Esophagus mucosa (tissue), 1 donor: ENCODE data around the gene CEP57. TPM values are rescaled to one million over a fixed set of nuclear protein-coding genes. Genes with fewer than 3 reads are reported as not detected.
"Not testable (repeated sequence)": the region's sequence is repeated elsewhere in the genome, so short reads cannot be mapped to it uniquely, and the experiment has no call there.

ENCODE experiments used
- ATAC-seq: fragments of 200-7000 bp; cut with Tn5 transposase; one replicate; pipeline ENCODE4 v1.9.1; 2020
- total RNA-seq: library from RNA; stranded (reverse); gene quantifications from one replicate; pipeline ENCODE4 v1.2.4, GENCODE V29; 2023
- donor health status: DM: yes; HTN: yes; CAD: no.

The CEP57 gene
- total RNA-seq, 1 donor from 2014 or later, result 26.9 TPM

DNA sequence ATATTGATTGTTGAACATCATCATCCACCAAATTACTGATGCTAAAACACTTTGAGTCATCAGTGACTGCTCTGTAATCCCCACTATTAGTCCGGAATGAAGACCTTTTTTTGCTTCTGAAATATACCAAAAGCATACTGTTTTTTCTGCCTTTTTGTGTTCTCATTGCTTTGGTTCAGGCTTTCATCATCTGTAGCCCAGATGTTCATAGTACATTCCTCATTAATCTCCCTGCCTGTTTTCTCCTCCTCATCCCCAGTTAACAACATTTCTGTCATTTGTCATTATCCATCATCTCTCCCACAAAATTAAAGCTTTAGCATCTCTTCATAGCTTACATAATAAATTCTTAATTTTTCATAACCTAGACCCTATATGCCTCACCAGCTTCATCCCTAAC, 9.2 kb downstream of the CEP57 start:
- no peak for ATAC-seq

GRCh38 chr11:95800438-95800837, 10.1 kb downstream of the CEP57 start:
- ATAC-seq, result no peak

- no peak for ATAC-seq
Measured at GRCh38 chr11:95802806-95803205, 12.5 kb downstream of the CEP57 start.

DNA sequence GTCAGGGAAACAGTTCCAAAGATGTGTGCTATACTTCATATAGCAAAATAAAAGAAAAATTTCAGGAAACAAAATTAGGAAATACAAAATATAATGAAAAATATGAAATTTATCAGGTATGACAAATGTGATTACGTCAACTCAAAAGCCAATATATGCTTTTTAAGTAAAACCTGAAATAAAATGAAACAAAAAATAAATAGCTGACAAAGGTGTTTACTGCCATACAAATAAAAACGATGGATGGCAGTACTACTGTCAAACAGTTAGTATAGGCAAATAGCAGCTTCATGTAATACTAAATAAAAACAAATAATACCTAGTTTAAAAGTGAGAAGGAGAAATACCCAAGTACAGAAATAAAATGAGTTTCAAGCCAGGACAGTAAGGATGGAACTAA, 13.7 kb downstream of the CEP57 start:
- no peak for ATAC-seq

- ATAC-seq, result no peak
Measured at GRCh38 chr11:95805869-95806268, 15.6 kb downstream of the CEP57 start.

DNA sequence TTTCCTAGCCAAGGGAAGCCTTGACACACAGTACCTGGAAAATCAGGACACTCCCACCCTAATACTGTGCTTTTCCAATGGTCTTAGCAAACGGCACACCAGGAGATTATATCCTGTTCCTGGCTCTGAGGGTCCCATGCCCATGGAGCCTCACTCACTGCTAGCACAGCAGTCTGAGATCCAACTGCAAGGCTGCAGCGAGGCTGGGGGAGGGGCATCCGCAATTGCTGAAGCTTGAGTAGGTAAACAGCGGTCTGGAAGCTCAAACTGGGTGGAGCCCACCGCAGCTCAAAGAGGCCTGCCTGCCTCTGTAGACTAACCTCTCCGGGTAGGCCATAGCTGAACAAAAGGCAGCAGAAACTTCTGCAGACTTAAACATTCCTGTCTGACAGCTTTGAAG, 16.2 kb downstream of the CEP57 start:
- ATAC-seq, result not testable (repeated sequence)

DNA sequence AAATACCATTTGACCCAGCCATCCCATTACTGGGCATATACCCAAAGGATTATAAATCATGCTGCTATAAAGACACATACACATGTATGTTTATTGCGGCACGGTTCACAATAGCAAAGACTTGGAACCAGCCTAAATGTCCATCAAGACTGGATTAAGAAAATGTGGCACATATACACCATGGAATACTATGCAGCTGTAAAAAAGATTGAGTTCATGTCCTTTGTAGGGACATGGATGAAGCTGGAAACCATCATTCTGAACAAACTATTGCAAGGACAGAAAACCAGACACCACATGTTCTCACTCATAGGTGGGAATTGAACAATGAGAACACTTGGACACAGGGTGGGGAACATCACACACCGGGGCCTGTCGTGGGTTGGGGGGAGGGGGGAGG, 20.8 kb downstream of the CEP57 start:
- not testable (repeated sequence) for ATAC-seq

DNA sequence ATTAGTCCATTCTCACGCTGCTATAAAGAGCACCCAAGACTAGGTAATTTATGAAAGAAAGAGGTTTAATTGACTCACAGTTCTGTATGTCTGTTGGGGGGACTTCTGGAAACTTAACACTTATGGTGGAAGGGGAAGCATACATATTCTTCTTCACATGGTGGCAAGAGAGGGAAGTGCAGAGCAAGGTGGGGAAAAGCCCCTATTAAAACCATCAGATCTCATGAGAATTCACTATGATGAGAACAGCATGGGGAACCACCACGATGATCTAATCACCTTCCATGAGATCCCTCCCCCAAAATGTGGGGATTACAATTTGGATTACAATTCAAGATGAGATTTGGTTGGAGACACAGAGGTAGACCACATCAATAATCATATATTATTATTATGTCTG, 25.7 kb downstream of the CEP57 start:
- ATAC-seq, result no peak

- ATAC-seq, result no peak
Measured at GRCh38 chr11:95821640-95822039, 31.3 kb downstream of the CEP57 start.

- no peak for ATAC-seq
Measured at GRCh38 chr11:95827696-95828095, 37.4 kb downstream of the CEP57 start.

- ATAC-seq, result peak; percentile 31
Measured at GRCh38 chr11:95829580-95830259, 39.4 kb downstream of the CEP57 start.

DNA sequence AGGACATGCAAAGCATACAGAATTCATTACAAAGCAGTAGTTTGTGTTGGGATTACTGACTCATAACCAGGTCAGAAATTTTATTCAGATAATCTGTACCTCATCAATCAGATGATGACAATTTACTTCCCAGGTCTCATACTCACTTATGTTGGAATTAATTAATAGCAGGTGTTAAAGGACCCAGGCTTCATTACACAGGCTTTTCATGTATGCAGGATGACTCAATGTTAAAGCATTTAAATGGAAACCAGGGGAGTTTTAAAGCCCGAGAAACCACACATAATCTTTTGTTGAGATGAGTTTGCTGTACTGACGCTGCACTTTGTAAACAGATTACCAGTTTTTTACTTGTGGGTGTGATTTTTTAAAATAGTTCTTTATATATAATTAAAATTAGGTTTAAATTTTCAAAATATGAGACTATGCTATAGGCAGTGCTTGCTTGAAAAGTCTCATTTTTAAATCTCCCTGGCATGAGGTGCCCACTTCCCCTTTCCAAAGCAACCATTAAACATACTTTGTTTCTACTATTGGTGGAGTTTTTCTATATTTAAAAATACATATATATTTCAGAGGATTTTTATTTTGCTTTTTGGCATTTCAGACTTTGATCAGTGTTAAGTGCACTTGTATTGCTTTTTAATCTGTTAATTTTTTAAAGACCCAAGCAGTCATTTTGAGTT, 41.0 kb downstream of the CEP57 start:
- peak; percentile 89 for ATAC-seq

DNA sequence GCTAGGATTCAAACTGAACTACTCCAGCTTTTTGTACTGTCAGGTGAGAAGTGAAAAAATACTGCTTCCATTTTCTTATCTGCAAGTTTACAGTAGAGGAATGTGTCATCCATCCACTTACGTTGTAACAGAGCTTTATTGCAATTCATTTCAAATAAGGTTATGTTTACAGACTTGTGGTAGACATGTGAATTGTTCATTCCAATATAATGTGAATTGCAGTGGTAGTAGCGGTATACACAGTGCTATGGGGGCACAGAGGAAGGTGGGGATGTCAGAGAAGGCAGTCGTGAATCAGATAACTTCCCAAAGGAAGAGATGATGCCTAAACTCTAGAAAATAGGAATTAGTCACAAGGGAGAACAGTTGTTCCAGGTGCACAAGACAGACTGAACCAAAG, 42.5 kb downstream of the CEP57 start:
- ATAC-seq, result no peak

DNA sequence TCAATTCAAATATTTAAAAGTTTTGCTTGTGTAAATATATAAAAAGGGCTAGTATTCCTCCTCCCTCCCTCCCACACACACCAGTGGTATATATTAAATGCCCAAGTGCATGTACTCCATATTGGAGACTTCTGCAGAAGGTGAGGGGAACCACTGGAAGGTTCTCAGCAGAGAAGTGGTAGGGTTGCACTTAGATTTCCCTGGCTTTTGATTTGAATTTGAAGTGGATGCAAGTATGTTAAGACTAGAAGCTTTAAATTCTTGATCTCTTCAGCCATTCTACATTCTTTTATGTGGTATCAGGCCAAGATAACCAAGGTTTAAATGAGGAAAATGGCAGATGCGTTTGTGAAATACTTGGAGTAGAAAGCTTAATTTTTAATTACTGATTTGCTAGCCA, 43.1 kb downstream of the CEP57 start:
- no peak for ATAC-seq

GRCh38 chr11:95835351-95835750, 45.1 kb downstream of the CEP57 start:
- no peak for ATAC-seq

- peak; percentile 91 for ATAC-seq
Measured at GRCh38 chr11:95835768-95836488, 45.6 kb downstream of the CEP57 start.

GRCh38 chr11:95845167-95845566, 54.9 kb downstream of the CEP57 start:
- ATAC-seq, result no peak

DNA sequence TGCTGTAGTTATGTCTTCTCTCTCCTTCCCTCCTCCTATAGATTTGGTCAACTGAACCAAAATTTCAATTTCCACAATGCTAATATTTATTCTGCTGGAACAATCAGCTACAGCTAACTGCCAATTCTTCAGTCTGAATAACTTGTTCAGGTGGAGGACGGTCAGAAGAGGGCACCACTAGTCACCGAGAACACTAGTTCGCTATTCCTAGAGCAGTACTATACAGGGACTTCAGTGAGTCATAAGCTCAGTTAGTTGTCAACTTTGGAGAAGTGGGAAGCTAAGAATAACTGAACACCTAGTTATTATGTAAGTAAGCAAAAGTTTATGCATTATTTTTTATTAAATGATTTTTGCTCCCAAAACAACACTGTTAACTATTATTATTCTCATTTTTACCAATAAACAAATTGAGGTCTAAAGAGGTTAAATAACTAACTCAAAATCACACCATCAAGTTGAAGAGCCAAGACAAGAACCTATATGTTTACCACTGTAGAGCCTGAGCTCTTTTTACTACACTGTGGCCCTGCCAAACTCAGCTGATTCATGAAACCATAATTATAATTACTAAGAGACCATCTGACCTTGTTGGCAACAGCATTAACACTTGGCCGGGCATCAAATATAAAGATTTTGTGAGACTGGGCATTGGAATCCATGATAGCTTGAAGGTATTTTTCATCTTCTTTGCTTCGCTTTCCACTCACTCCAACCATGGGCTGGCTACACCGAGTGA, 59.0 kb downstream of the CEP57 start:
- peak; percentile 82 for ATAC-seq

DNA sequence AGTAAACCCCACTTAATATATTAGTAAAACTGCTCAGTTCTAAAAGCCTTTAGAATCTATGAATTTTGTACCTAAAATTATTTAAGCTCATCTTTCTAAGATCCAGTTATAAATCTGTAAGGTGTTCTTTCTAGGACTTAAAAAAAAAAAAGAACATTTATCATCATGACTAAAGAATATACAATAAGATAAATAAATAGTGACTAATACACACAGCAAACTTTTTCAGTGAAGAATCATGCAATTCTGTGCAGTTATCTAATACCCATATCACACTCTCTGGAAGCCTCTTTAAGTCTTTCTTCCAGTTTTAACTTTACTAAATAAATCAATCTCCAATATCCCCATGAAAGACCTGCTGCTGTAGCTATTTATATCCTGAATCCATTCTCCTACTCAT, 59.8 kb downstream of the CEP57 start:
- no peak for ATAC-seq

DNA sequence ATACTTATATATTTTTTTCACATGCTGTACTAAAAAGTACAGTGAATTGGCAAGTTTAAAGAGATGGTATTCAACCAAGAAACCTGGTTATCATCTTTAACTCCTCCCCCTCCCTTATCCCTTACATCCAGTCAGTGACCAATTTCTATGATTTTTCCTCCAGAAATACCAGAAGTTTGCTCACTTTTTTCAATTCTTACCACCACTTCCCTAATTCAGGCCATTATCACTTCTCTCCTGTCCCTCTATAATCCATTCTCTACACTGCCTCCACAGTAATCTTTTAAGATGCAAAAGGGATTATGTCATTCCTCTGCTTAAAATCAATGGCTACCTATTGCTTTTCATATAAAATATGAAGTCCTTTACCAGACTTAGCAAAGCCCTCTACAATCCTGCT, 62.8 kb downstream of the CEP57 start:
- no peak for ATAC-seq

DNA sequence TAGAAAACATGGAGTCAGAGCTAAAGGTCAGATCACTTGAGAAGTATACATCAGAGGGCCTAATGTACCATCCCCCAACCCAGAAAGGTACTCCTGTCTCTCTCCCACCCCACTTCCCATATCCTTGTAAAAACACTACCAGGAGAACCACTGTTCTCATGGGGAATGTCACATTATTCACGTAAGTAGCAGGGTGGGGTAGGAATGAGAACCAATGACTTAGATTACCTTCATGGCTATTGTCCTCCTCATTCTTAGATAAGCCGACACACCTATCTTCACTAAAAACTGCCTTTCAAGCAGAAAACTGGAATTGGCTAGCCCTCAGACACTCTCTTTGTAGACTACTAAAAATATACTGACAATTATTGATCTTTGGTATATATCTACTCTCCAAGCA, 63.6 kb downstream of the CEP57 start:
- no peak for ATAC-seq

- not testable (repeated sequence) for ATAC-seq
Measured at GRCh38 chr11:95854362-95854761, 64.1 kb downstream of the CEP57 start.

DNA sequence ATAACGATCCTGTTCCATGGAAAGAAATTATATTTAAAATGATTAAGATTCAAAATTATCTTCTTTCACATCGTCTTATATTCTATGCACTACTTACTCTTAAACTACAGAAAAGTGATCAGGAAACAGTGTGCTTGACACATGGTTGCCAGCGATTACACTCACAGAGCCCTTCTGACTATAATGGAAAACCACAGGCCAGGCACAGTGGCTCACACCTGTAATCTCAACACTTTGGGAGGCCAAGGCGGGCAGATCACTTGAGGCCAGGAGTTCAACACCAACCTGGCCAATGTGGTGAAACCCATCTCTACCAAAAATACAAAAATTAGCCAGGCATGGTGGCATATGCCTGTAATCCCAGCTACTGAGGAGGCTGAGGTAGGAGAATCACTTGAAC, 69.7 kb downstream of the CEP57 start:
- ATAC-seq, result not testable (repeated sequence)
